ENCODE data around the gene CLDN7. TPM values are rescaled to one million over a fixed set of nuclear protein-coding genes. Genes with fewer than 3 reads are reported as not detected.

CLDN7 gene
- polyA plus RNA-seq, 10 donors: 0.47 to 3.0 (median 1.1) TPM

Other genes starting within 250 kb of the CLDN7 start
- 100 to 1,000 TPM; 101 to 126 (median 111) TPM for gene RNASEK, start 249.9 kb downstream of the CLDN7 start, polyA plus RNA-seq (ENCODE audit: insufficient read length in 10 of 10)
- 10 to 100 TPM; 15.5 to 25.4 (median 19.1) TPM for gene BCL6B, start 239.4 kb downstream of the CLDN7 start, polyA plus RNA-seq (ENCODE audit: insufficient read length in 10 of 10)
- gene SLC16A13, start 226.5 kb downstream of the CLDN7 start, polyA plus RNA-seq (ENCODE audit: insufficient read length in 10 of 10): 1 to 10 TPM in 8 of 10 donors, under 1 TPM in 2; 0.62 to 2.4 (median 1.3) TPM
- under 1 TPM in 9 of 10 donors, not detected in 1; 0.11 to 0.48 (median 0.17) TPM for gene SLC16A11, start 218.4 kb downstream of the CLDN7 start, polyA plus RNA-seq (ENCODE audit: insufficient read length in 10 of 10)
- gene CLEC10A, start 182.2 kb downstream of the CLDN7 start, polyA plus RNA-seq (ENCODE audit: insufficient read length in 10 of 10): 1 to 10 TPM; 1.1 to 3.5 (median 1.7) TPM
- gene ASGR2, start 147.7 kb downstream of the CLDN7 start, polyA plus RNA-seq (ENCODE audit: insufficient read length in 10 of 10): under 1 TPM in 9 of 10 donors, not detected in 1; 0.15 to 0.40 (median 0.34) TPM
- gene ASGR1, start 83.1 kb downstream of the CLDN7 start, polyA plus RNA-seq (ENCODE audit: insufficient read length in 10 of 10): 1 to 10 TPM; 1.6 to 6.5 (median 2.3) TPM
- gene DLG4, start 42.6 kb downstream of the CLDN7 start, polyA plus RNA-seq (ENCODE audit: insufficient read length in 10 of 10): 10 to 100 TPM; 15.3 to 31.0 (median 21.1) TPM
- 100 to 1,000 TPM; 178 to 376 (median 256) TPM for gene ACADVL, start 42.5 kb downstream of the CLDN7 start, polyA plus RNA-seq (ENCODE audit: insufficient read length in 10 of 10)
- 10 to 100 TPM; 24.5 to 40.5 (median 34.9) TPM for gene DVL2, start 28.0 kb downstream of the CLDN7 start, polyA plus RNA-seq (ENCODE audit: insufficient read length in 10 of 10)
- 10 to 100 TPM; 28.1 to 46.1 (median 34.4) TPM for gene PHF23, start 23.0 kb downstream of the CLDN7 start, polyA plus RNA-seq (ENCODE audit: insufficient read length in 10 of 10)
- 100 to 1,000 TPM; 271 to 406 (median 306) TPM for gene GABARAP, start 20.0 kb downstream of the CLDN7 start, polyA plus RNA-seq (ENCODE audit: insufficient read length in 10 of 10)
- 100 to 1,000 TPM; 153 to 190 (median 180) TPM for gene CTDNEP1, start 10.7 kb downstream of the CLDN7 start, polyA plus RNA-seq (ENCODE audit: insufficient read length in 10 of 10)
- gene ELP5, start 10.3 kb downstream of the CLDN7 start, polyA plus RNA-seq (ENCODE audit: insufficient read length in 10 of 10): 10 to 100 TPM; 31.9 to 64.8 (median 35.7) TPM
- gene SLC2A4, start 19.2 kb upstream of the CLDN7 start, polyA plus RNA-seq (ENCODE audit: insufficient read length in 10 of 10): 10 to 100 TPM in 9 of 10 donors, 1 to 10 TPM in 1; 7.7 to 32.4 (median 26.1) TPM
- 1 to 10 TPM; 1.2 to 4.2 (median 1.9) TPM for gene YBX2, start 32.2 kb upstream of the CLDN7 start, polyA plus RNA-seq (ENCODE audit: insufficient read length in 10 of 10)
- 100 to 1,000 TPM; 225 to 344 (median 294) TPM for gene EIF5A, start 45.1 kb upstream of the CLDN7 start, polyA plus RNA-seq (ENCODE audit: insufficient read length in 10 of 10)
- gene GPS2, start 52.9 kb upstream of the CLDN7 start, polyA plus RNA-seq (ENCODE audit: insufficient read length in 10 of 10): 10 to 100 TPM; 49.3 to 70.2 (median 58.7) TPM
- 10 to 100 TPM; 13.6 to 20.6 (median 18.6) TPM for gene NEURL4, start 66.9 kb upstream of the CLDN7 start, polyA plus RNA-seq (ENCODE audit: insufficient read length in 10 of 10)
- gene ACAP1, start 74.1 kb upstream of the CLDN7 start, polyA plus RNA-seq (ENCODE audit: insufficient read length in 10 of 10): 10 to 100 TPM in 2 of 10 donors, 1 to 10 TPM in 8; 5.3 to 19.6 (median 8.5) TPM
- 10 to 100 TPM in 1 of 10 donors, 1 to 10 TPM in 9; 5.8 to 10.3 (median 7.5) TPM for gene KCTD11, start 89.7 kb upstream of the CLDN7 start, polyA plus RNA-seq (ENCODE audit: insufficient read length in 10 of 10)
- not detected for gene TMEM95, start 92.7 kb upstream of the CLDN7 start, polyA plus RNA-seq (ENCODE audit: insufficient read length in 10 of 10)
- gene TNK1, start 118.6 kb upstream of the CLDN7 start, polyA plus RNA-seq (ENCODE audit: insufficient read length in 10 of 10): 1 to 10 TPM in 2 of 10 donors, under 1 TPM in 7, not detected in 1; 0.22 to 1.4 (median 0.69) TPM
- 10 to 100 TPM; 20.4 to 35.0 (median 27.2) TPM for gene PLSCR3, start 132.0 kb upstream of the CLDN7 start, polyA plus RNA-seq (ENCODE audit: insufficient read length in 10 of 10)
- gene TMEM256, start 141.6 kb upstream of the CLDN7 start, polyA plus RNA-seq (ENCODE audit: insufficient read length in 10 of 10): 10 to 100 TPM; 49.0 to 60.9 (median 54.0) TPM
- 10 to 100 TPM; 19.9 to 33.1 (median 25.5) TPM for gene NLGN2, start 145.4 kb upstream of the CLDN7 start, polyA plus RNA-seq (ENCODE audit: insufficient read length in 10 of 10)
- gene SPEM1, start 157.8 kb upstream of the CLDN7 start, polyA plus RNA-seq (ENCODE audit: insufficient read length in 10 of 10): not detected
- not detected for gene SPEM2, start 163.1 kb upstream of the CLDN7 start, polyA plus RNA-seq (ENCODE audit: insufficient read length in 10 of 10)
- under 1 TPM in 1 of 10 donors, not detected in 9; 0.04 TPM for gene SPEM3, start 166.4 kb upstream of the CLDN7 start, polyA plus RNA-seq (ENCODE audit: insufficient read length in 10 of 10)
- gene TMEM102, start 173.0 kb upstream of the CLDN7 start, polyA plus RNA-seq (ENCODE audit: insufficient read length in 10 of 10): 1 to 10 TPM in 4 of 10 donors, under 1 TPM in 6; 0.52 to 1.4 (median 0.92) TPM
- gene FGF11, start 177.0 kb upstream of the CLDN7 start, polyA plus RNA-seq (ENCODE audit: insufficient read length in 10 of 10): 1 to 10 TPM; 1.3 to 5.1 (median 3.1) TPM
- gene CHRNB1, start 182.6 kb upstream of the CLDN7 start, polyA plus RNA-seq (ENCODE audit: insufficient read length in 10 of 10): 10 to 100 TPM; 51.8 to 85.8 (median 71.8) TPM
- gene ZBTB4, start 217.2 kb upstream of the CLDN7 start, polyA plus RNA-seq (ENCODE audit: insufficient read length in 10 of 10): 10 to 100 TPM; 22.1 to 27.1 (median 24.9) TPM
- under 1 TPM in 8 of 10 donors, not detected in 2; 0.16 to 0.59 (median 0.20) TPM for gene SLC35G6, start 219.0 kb upstream of the CLDN7 start, polyA plus RNA-seq (ENCODE audit: insufficient read length in 10 of 10)
- gene POLR2A, start 221.9 kb upstream of the CLDN7 start, polyA plus RNA-seq (ENCODE audit: insufficient read length in 10 of 10): 10 to 100 TPM; 50.2 to 72.7 (median 58.4) TPM

All from muscle of back (tissue), 10 donors.